A549 (cell line): ENCODE data around the gene CD79A. TPM values are rescaled to one million over a fixed set of nuclear protein-coding genes. Genes with fewer than 3 reads are reported as not detected.

ENCODE experiments used
- ATAC-seq, 2 experiments: fragments of 200-7000 bp in 1 of 2; fragments of >200 bp in 1 of 2; cut with Nextera tagmentation in 1 of 2; cut with Tn5 transposase in 1 of 2; 3 replicates each; pipeline versions ENCODE4 v1.8.0 to v1.9.1; 2018 to 2020; ENCODE audit warnings: mild to moderate bottlenecking in 1 of 2, moderate library complexity in 1 of 2
- CTCF ChIA-PET: fragments of 300-600 bp; sonication (Branson Sonifier 250); formaldehyde crosslinking; extraction: SDS; loops from one replicate; lab custom pipeline; 2021; ENCODE audit warnings: antibody characterized with exemption, inconsistent platforms; lab: Yijun Ruan, JAX
- POLR2A ChIA-PET: fragments of 350-600 bp; formaldehyde crosslinking; extraction: SDS; loops from one replicate; lab custom pipeline; 2021; ENCODE audit warnings: antibody characterized with exemption, inconsistent platforms; lab: Yijun Ruan, JAX
- DNase-seq, 2 experiments: peaks; one replicate each; pipeline versions ENCODE4 v3.0.0 to v3.0.0-alpha.2; 2011 to 2016; ENCODE audit warnings: low read depth in 1 of 2, low spot score in 1 of 2
- FAIRE-seq: peaks from 2 replicates; lab custom pipeline; 2011; peaks lifted over from hg19 to GRCh38; lab: Jason Lieb, UNC
- H3K27ac ChIP-seq, 2 experiments: fragments of >200 bp; sonication (Bioruptor Twin); formaldehyde crosslinking; 3 replicates each; pipeline ENCODE4 v1.5.1; 2016 to 2017
- H3K4me1 ChIP-seq: fragments of >200 bp; sonication (Bioruptor Twin); formaldehyde crosslinking; 3 replicates; pipeline ENCODE4 v1.6.1; 2016
- H3K4me2 ChIP-seq: fragments of >200 bp; sonication (Bioruptor Twin); formaldehyde crosslinking; 3 replicates; pipeline ENCODE4 v1.6.1; 2016
- H3K4me3 ChIP-seq: fragments of >200 bp; sonication (Bioruptor Twin); formaldehyde crosslinking; 3 replicates; pipeline ENCODE4 v1.5.1; 2016
- H3K9me3 ChIP-seq: fragments of >200 bp; sonication (Bioruptor Twin); formaldehyde crosslinking; 3 replicates; pipeline ENCODE4 v1.6.1; 2016
- CBX2 ChIP-seq: fragments of 200-600 bp; sonication (generic); IDR thresholded peaks from 2 replicates; pipeline ENCODE4 v1.6.1; 2016; ENCODE audit warnings: low read depth, mild to moderate bottlenecking, borderline replicate concordance
- CHD2 ChIP-seq: fragments of 150-350 bp; IDR thresholded peaks from 2 replicates; pipeline ENCODE4 v1.6.1; 2014; ENCODE audit warnings: low read length; ENCODE audit not compliant: partially characterized antibody
- EHMT2 ChIP-seq: fragments of 200-600 bp; sonication (generic); IDR thresholded peaks from 2 replicates; pipeline ENCODE4 v1.6.1; 2016; ENCODE audit warnings: antibody characterized with exemption, low read depth, mild to moderate bottlenecking, moderate library complexity
- FOSB ChIP-seq: fragments of 250-450 bp; sonication (Bioruptor Pico); IDR thresholded peaks from 2 replicates; pipeline ENCODE4 v1.5.0; 2020; ENCODE audit warnings: mild to moderate bottlenecking, moderate library complexity
- HDAC2 ChIP-seq: fragments of 200-600 bp; sonication (generic); IDR thresholded peaks from 2 replicates; pipeline ENCODE4 v1.6.1; 2016
- HEYL ChIP-seq: fragments of 250-450 bp; sonication (Bioruptor Pico); IDR thresholded peaks from 2 replicates; pipeline ENCODE4 v1.8.0; 2021; ENCODE audit warnings: mild to moderate bottlenecking, moderate library complexity
- HOXA7 ChIP-seq: fragments of 250-450 bp; sonication (Bioruptor Pico); IDR thresholded peaks from 2 replicates; pipeline ENCODE4 v1.5.0; 2020; ENCODE audit warnings: mild to moderate bottlenecking, moderate library complexity
- HOXB5 ChIP-seq: fragments of 250-450 bp; sonication (Bioruptor Pico); IDR thresholded peaks from 2 replicates; pipeline ENCODE4 v1.5.0; 2020; ENCODE audit warnings: mild to moderate bottlenecking, moderate library complexity
- JUNB ChIP-seq: fragments of >200 bp; sonication (Bioruptor Twin); formaldehyde crosslinking; IDR thresholded peaks from 2 replicates; pipeline ENCODE4 v1.6.1; 2016
- KDM1A ChIP-seq: fragments of 200-600 bp; sonication (generic); IDR thresholded peaks from 2 replicates; pipeline ENCODE4 v1.6.1; 2016; ENCODE audit warnings: low read depth, mild to moderate bottlenecking
- KDM5A ChIP-seq: fragments of 200-600 bp; sonication (generic); IDR thresholded peaks from 2 replicates; pipeline ENCODE4 v1.6.1; 2016; ENCODE audit warnings: antibody characterized with exemption, mild to moderate bottlenecking
- MAFK ChIP-seq: fragments of 450-650 bp; IDR thresholded peaks from 2 replicates; pipeline ENCODE4 v1.6.1; 2014; ENCODE audit not compliant: partially characterized antibody
- MAZ ChIP-seq: fragments of 150-350 bp; IDR thresholded peaks from 2 replicates; pipeline ENCODE4 v1.6.1; 2014; ENCODE audit warnings: antibody characterized with exemption, low read depth, low read length, borderline replicate concordance
- NFE2L2 ChIP-seq: fragments of 150-350 bp; conservative IDR thresholded peaks from 2 replicates; pipeline ENCODE4 v1.6.1; 2014; ENCODE audit warnings: low read length
- NPAS2 ChIP-seq: fragments of 250-450 bp; sonication (Bioruptor Pico); IDR thresholded peaks from 2 replicates; pipeline ENCODE4 v1.8.0; 2022; ENCODE audit warnings: mild to moderate bottlenecking, moderate library complexity, borderline replicate concordance
- PHF8 ChIP-seq: fragments of 200-600 bp; sonication (generic); IDR thresholded peaks from 2 replicates; pipeline ENCODE4 v1.6.1; 2016; ENCODE audit warnings: low read depth, mild to moderate bottlenecking, antibody characterized with exemption, moderate library complexity, borderline replicate concordance
- POLR2AphosphoS2 ChIP-seq: conservative IDR thresholded peaks from 2 replicates; pipeline ENCODE4 v1.6.1; 2012; ENCODE audit warnings: low read length, improper control_type of control experiment, inconsistent platforms
- RFX5 ChIP-seq: fragments of 450-650 bp; IDR thresholded peaks from 2 replicates; pipeline ENCODE4 v1.7.1; 2014; ENCODE audit warnings: antibody characterized with exemption, mild to moderate bottlenecking, moderate library complexity
- RNF2 ChIP-seq: fragments of 200-600 bp; sonication (generic); IDR thresholded peaks from 2 replicates; pipeline ENCODE4 v1.6.1; 2016; ENCODE audit warnings: low read depth, mild to moderate bottlenecking, antibody characterized with exemption, moderate library complexity, borderline replicate concordance
- SMC3 ChIP-seq: fragments of >200 bp; sonication (Bioruptor Twin); formaldehyde crosslinking; IDR thresholded peaks from 3 replicates; pipeline ENCODE4 v1.6.1; 2018; ENCODE audit warnings: inconsistent platforms
- TFCP2L1 ChIP-seq: fragments of 250-450 bp; sonication (Bioruptor Pico); IDR thresholded peaks from 2 replicates; pipeline ENCODE4 v1.5.0; 2021; ENCODE audit warnings: mild to moderate bottlenecking
- TP53 ChIP-seq: fragments of 250-450 bp; sonication (Bioruptor Pico); IDR thresholded peaks from 2 replicates; pipeline ENCODE4 v1.5.0; 2021; ENCODE audit warnings: mild to moderate bottlenecking, moderate library complexity
- ZC3H11A ChIP-seq: fragments of 450-650 bp; IDR thresholded peaks from 2 replicates; pipeline ENCODE4 v1.6.1; 2014; ENCODE audit warnings: antibody characterized with exemption, mild to moderate bottlenecking
- ZNF302 ChIP-seq: fragments of 250-450 bp; sonication (Bioruptor Pico); IDR thresholded peaks from 2 replicates; pipeline ENCODE4 v1.9.0; 2021; ENCODE audit warnings: inconsistent platforms, mild to moderate bottlenecking, moderate library complexity
- WGBS: methylation state at CpG from one replicate; pipeline ENCODE4 v1.1.6; 2017; ENCODE audit errors: missing lambda C conversion rate; 5-methylcytosine and 5-hydroxymethylcytosine counted together
- polyA plus RNA-seq, 4 experiments: library from polyadenylated mRNA; depleted of rRNA in 3 of 4; stranded (reverse); fragments of >200 nt; fragmentation: RNase III in 1 of 4; extraction: RNeasy Plus Mini Kit Qiagen cat#74134 plus additional on column Dnase treatment in 1 of 4; gene quantifications; 2 replicates in 3 of 4; 3 replicates in 1 of 4; pipeline ENCODE4 v1.2.3, GENCODE V29; 2011 to 2017
- TF ChIP-seq, protein P1 (sequence below): fragments of 450-650 bp; IDR thresholded peaks from 2 replicates; pipeline ENCODE4 v1.6.1; 2014; ENCODE audit warnings: antibody characterized with exemption
- TF ChIP-seq, protein P2 (sequence below): fragments of >200 bp; sonication (Bioruptor Twin); formaldehyde crosslinking; IDR thresholded peaks from 2 replicates; pipeline ENCODE4 v1.6.1; 2016
- TF ChIP-seq, protein P3 (sequence below): fragments of 250-450 bp; sonication (Bioruptor Pico); IDR thresholded peaks from 2 replicates; pipeline ENCODE4 v1.5.0; 2021; ENCODE audit warnings: mild to moderate bottlenecking, moderate library complexity, borderline replicate concordance
- TF ChIP-seq, protein P4 (sequence below): IDR thresholded peaks from 2 replicates; pipeline ENCODE4 v1.6.1; 2012
- TF ChIP-seq, protein P5 (sequence below): fragments of >200 bp; sonication (Bioruptor Twin); formaldehyde crosslinking; IDR thresholded peaks from 3 replicates; pipeline ENCODE4 v1.6.1; 2016

CD79A gene
- polyA plus RNA-seq, 2 of the 4 experiments (the other 2 are of a cell fraction): 0.52 to 0.54 TPM

DNA sequence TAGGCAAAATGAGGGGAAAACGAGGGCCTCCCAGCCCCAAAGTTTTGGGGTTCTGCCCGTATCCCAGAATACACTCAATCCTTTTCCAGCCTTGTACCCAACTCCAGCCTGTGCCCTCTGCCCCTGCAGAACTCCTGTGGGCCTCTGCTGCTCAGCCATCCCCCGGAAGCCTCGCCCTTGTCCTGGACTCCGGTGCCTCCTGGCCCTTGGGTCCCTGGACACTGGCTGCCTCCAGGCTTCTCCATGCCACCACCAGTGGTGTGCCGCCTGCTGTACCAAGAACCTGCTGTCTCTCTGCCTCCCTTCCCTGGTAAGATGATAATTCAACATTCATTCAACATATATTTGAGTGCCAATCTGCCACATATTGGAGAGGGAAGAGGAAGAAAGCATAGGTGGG, 28.4 kb upstream of the CD79A start (continued):
- TF ChIP-seq MAZ (no peak), PHF8 (no peak), TFCP2L1 (CRISPR knock-in tag) (no peak), FOSB (CRISPR knock-in tag) (no peak), TP53 (CRISPR knock-in tag) (no peak), RNF2 (no peak)
- TF ChIP-seq, protein P1, sequence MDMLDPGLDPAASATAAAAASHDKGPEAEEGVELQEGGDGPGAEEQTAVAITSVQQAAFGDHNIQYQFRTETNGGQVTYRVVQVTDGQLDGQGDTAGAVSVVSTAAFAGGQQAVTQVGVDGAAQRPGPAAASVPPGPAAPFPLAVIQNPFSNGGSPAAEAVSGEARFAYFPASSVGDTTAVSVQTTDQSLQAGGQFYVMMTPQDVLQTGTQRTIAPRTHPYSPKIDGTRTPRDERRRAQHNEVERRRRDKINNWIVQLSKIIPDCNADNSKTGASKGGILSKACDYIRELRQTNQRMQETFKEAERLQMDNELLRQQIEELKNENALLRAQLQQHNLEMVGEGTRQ: no peak
- TF ChIP-seq, protein P2, sequence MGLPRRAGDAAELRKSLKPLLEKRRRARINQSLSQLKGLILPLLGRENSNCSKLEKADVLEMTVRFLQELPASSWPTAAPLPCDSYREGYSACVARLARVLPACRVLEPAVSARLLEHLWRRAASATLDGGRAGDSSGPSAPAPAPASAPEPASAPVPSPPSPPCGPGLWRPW: no peak

DNA sequence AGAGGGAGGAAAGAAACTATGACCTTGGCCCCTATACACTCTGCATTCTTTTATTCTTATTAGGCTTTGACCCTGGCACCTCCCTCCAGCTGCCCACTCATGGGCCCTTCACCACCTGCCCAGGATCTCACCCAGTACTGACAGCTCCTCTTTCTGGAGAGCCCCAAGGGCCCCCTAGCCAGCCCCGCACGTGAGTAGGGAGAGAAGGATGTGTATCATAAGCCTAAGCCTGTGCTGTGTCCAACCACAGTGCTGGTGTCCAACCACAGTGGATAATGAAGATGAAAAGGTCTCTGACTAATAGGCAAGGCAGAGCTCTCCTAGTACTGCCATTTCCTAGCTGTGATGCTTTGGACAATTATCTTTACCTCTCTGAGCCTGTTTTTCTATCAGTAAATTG, 28.0 kb upstream of the CD79A start:
- WGBS: 54% methylated on average over 2 of the region's 2 CpGs
- no peak overlapping the region for H3K27ac ChIP-seq
- ChIA-PET POLR2A (interaction anchor here (1.6 to 3.5 kb wide), 2 partner anchors 11 to 14 kb away, joined by 3 to 17 read pairs; partner anchors contain the start of gene RPS19), CTCF (interaction anchor here (0.6 to 16.4 kb wide), 9 partner anchors 10 to 401 kb away, joined by 3 to 243 read pairs (median 8); partner anchors contain the start of gene RPS19)
- ATAC-seq (no peak), FAIRE-seq (no peak), DNase-seq (no peak)
- H3K4me2 ChIP-seq: no peak overlapping the region
- no peak overlapping the region for H3K4me3 ChIP-seq
- TF ChIP-seq HEYL (CRISPR knock-in tag): no peak
- no peak for TF ChIP-seq MAZ
- no peak for TF ChIP-seq MAFK
- TF ChIP-seq CBX2: no peak
- TF ChIP-seq, protein P3, sequence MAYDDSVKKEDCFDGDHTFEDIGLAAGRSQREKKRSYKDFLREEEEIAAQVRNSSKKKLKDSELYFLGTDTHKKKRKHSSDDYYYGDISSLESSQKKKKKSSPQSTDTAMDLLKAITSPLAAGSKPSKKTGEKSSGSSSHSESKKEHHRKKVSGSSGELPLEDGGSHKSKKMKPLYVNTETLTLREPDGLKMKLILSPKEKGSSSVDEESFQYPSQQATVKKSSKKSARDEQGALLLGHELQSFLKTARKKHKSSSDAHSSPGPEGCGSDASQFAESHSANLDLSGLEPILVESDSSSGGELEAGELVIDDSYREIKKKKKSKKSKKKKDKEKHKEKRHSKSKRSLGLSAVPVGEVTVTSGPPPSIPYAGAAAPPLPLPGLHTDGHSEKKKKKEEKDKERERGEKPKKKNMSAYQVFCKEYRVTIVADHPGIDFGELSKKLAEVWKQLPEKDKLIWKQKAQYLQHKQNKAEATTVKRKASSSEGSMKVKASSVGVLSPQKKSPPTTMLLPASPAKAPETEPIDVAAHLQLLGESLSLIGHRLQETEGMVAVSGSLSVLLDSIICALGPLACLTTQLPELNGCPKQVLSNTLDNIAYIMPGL (CRISPR knock-in tag): no peak
- TF ChIP-seq NFE2L2: no peak
- TF ChIP-seq ZNF302 (CRISPR knock-in tag): no peak
- TF ChIP-seq, protein P4, sequence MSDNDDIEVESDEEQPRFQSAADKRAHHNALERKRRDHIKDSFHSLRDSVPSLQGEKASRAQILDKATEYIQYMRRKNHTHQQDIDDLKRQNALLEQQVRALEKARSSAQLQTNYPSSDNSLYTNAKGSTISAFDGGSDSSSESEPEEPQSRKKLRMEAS: no peak
- TF ChIP-seq, protein P1: no peak
- TF ChIP-seq KDM1A: no peak
- TF ChIP-seq JUNB: no peak
- no peaks in the 10 kb centered on the region for H3K9me3 ChIP-seq
- no peaks in the 10 kb centered on the region for H3K4me1 ChIP-seq

DNA sequence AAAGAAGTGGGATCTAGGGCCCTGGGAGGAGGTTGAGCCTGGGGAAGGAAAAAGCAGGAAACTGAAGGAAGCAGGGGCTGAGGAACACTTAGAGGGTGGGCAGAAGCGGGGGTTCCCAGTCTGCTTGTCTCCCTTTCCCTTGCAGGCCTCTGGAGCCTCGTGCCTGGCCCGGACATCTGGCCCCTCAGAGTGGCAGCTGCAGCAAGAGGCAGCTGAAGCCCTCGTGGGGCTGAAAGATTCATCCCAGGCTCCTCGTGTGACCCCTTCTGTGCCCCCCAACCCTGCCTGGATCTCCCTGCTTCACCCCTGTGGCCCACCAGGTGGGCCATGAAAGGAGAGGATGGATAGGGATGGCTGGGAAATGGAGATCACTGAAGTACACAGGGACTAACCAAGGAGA, 26.7 kb upstream of the CD79A start:
- FAIRE-seq (no peak), ATAC-seq (no peak), DNase-seq (no peak)
- POLR2A ChIA-PET: interaction anchor here (0.6 to 3.5 kb wide), 3 partner anchors 9 to 15 kb away, joined by 3 to 17 read pairs (median 10); partner anchors contain the start of gene RPS19
- WGBS: 17% methylated on average over 5 of the region's 5 CpGs
- CTCF ChIA-PET: interaction anchor here (0.6 to 16.4 kb wide), 12 partner anchors 8 to 1479 kb away, joined by 3 to 243 read pairs (median 4); partner anchors contain the start of genes CEACAM6 and RPS19
- H3K4me1 ChIP-seq: no peaks in the 10 kb centered on the region
- H3K4me3 ChIP-seq: no peak overlapping the region
- TF ChIP-seq ZC3H11A (no peak), HOXB5 (CRISPR knock-in tag) (no peak), HOXA7 (CRISPR knock-in tag) (no peak), PHF8 (no peak), POLR2AphosphoS2 (no peak), NPAS2 (CRISPR knock-in tag) (no peak), CBX2 (no peak), HEYL (CRISPR knock-in tag) (no peak), SMC3 (no peak), HDAC2 (no peak), CHD2 (no peak), RFX5 (no peak), EHMT2 (no peak), KDM5A (no peak)
- TF ChIP-seq, protein P3 (CRISPR knock-in tag): no peak
- TF ChIP-seq, protein P5, sequence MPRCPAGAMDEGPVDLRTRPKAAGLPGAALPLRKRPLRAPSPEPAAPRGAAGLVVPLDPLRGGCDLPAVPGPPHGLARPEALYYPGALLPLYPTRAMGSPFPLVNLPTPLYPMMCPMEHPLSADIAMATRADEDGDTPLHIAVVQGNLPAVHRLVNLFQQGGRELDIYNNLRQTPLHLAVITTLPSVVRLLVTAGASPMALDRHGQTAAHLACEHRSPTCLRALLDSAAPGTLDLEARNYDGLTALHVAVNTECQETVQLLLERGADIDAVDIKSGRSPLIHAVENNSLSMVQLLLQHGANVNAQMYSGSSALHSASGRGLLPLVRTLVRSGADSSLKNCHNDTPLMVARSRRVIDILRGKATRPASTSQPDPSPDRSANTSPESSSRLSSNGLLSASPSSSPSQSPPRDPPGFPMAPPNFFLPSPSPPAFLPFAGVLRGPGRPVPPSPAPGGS: no peak
- H3K4me2 ChIP-seq: no peak overlapping the region
- no peaks in the 10 kb centered on the region for H3K9me3 ChIP-seq
- H3K27ac ChIP-seq: no peak overlapping the region
